SK-N-SH treated with all-trans-retinoic acid at 6 μM for 48 hours (cell line): ENCODE results near the gene NHS.

Experiments
- ATAC-seq: fragments of 200-7000 bp; cut with Tn5 transposase; 3 replicates; pipeline ENCODE4 v1.9.1; 2020; ENCODE audit warnings: mild to moderate bottlenecking, moderate library complexity
- ARNTL ChIP-seq: fragments of 450-650 bp; formaldehyde crosslinking; IDR thresholded peaks from 2 replicates; pipeline ENCODE4 v1.5.0; 2020; ENCODE audit warnings: low read depth, mild to moderate bottlenecking, moderate library complexity, borderline replicate concordance
- BACH2 ChIP-seq: fragments of 250-450 bp; sonication (Bioruptor Pico); IDR thresholded peaks from 2 replicates; pipeline ENCODE4 v1.9.0; 2021; ENCODE audit warnings: mild to moderate bottlenecking, borderline replicate concordance
- CSDC2 ChIP-seq: fragments of 250-450 bp; sonication (Bioruptor Pico); IDR thresholded peaks from 2 replicates; pipeline ENCODE4 v1.5.0; 2020; ENCODE audit warnings: mild to moderate bottlenecking, moderate library complexity
- CSRNP3 ChIP-seq: fragments of 250-450 bp; sonication (Bioruptor Pico); IDR thresholded peaks from 2 replicates; pipeline ENCODE4 v1.5.1; 2021; ENCODE audit warnings: mild to moderate bottlenecking, moderate library complexity
- ESRRG ChIP-seq: fragments of 250-450 bp; sonication (Bioruptor Pico); IDR thresholded peaks from 2 replicates; pipeline ENCODE4 v1.6.1; 2021; ENCODE audit warnings: mild to moderate bottlenecking
- GLIS3 ChIP-seq: fragments of 250-450 bp; sonication (Bioruptor Pico); IDR thresholded peaks from 2 replicates; pipeline ENCODE4 v1.5.0; 2020; ENCODE audit warnings: mild to moderate bottlenecking, moderate library complexity
- ISL1 ChIP-seq: fragments of 250-450 bp; sonication (Bioruptor Pico); IDR thresholded peaks from 2 replicates; pipeline ENCODE4 v2.1.2; 2022; ENCODE audit warnings: mild to moderate bottlenecking, moderate library complexity
- OSR1 ChIP-seq: fragments of 250-450 bp; sonication (Bioruptor Pico); IDR thresholded peaks from 2 replicates; pipeline ENCODE4 v1.8.0; 2022; ENCODE audit warnings: moderate library complexity, mild to moderate bottlenecking, inconsistent platforms
- POU6F1 ChIP-seq: fragments of 250-450 bp; sonication (Bioruptor Pico); IDR thresholded peaks from 2 replicates; pipeline ENCODE4 v1.8.0; 2021; ENCODE audit warnings: low read depth, mild to moderate bottlenecking, moderate library complexity, borderline replicate concordance
- PPARA ChIP-seq: fragments of 250-450 bp; sonication (Bioruptor Pico); IDR thresholded peaks from 2 replicates; pipeline ENCODE4 v1.5.0; 2020; ENCODE audit warnings: mild to moderate bottlenecking, borderline replicate concordance
- RARB ChIP-seq: fragments of 250-450 bp; sonication (Bioruptor Pico); IDR thresholded peaks from 2 replicates; pipeline ENCODE4 v1.8.0; 2021; ENCODE audit warnings: mild to moderate bottlenecking, moderate library complexity
- SNAI2 ChIP-seq: fragments of 250-450 bp; sonication (Bioruptor Pico); IDR thresholded peaks from 2 replicates; pipeline ENCODE4 v1.5.0; 2020; ENCODE audit warnings: mild to moderate bottlenecking, moderate library complexity
- TOX ChIP-seq: fragments of 250-450 bp; sonication (Bioruptor Pico); IDR thresholded peaks from 2 replicates; pipeline ENCODE4 v1.8.0; 2021; ENCODE audit warnings: mild to moderate bottlenecking, moderate library complexity, borderline replicate concordance
- TSHZ2 ChIP-seq: fragments of 250-450 bp; sonication (Bioruptor Pico); IDR thresholded peaks from 2 replicates; pipeline ENCODE4 v1.5.0; 2020; ENCODE audit warnings: mild to moderate bottlenecking, moderate library complexity
- ZFP3 ChIP-seq: fragments of 250-450 bp; sonication (Bioruptor Pico); IDR thresholded peaks from 2 replicates; pipeline ENCODE4 v1.5.0; 2020; ENCODE audit warnings: mild to moderate bottlenecking, moderate library complexity
- ZFP30 ChIP-seq: fragments of 450-650 bp; formaldehyde crosslinking; IDR thresholded peaks from 2 replicates; pipeline ENCODE4 v1.5.0; 2022; ENCODE audit warnings: mild to moderate bottlenecking, moderate library complexity
- ZNF565 ChIP-seq: fragments of 450-650 bp; formaldehyde crosslinking; conservative IDR thresholded peaks from 2 replicates; pipeline ENCODE4 v1.5.0; 2020; ENCODE audit warnings: low read depth, mild to moderate bottlenecking, moderate library complexity
- ZNF8 ChIP-seq: fragments of 450-650 bp; formaldehyde crosslinking; IDR thresholded peaks from 2 replicates; pipeline ENCODE4 v1.5.0; 2020; ENCODE audit warnings: mild to moderate bottlenecking, moderate library complexity
- TF ChIP-seq, protein P1 (sequence below): fragments of 250-450 bp; sonication (Bioruptor Pico); IDR thresholded peaks from 2 replicates; pipeline ENCODE4 v1.5.1; 2020; ENCODE audit warnings: low read depth, mild to moderate bottlenecking, moderate library complexity
- TF ChIP-seq, protein P2 (sequence below): fragments of 250-450 bp; sonication (Bioruptor Pico); IDR thresholded peaks from 2 replicates; pipeline ENCODE4 v1.8.0; 2020; ENCODE audit warnings: mild to moderate bottlenecking, moderate library complexity, borderline replicate concordance

Gene NHS

GRCh38 chrX:17535229-17535628 lies 160.2 kb downstream of the NHS start:
- ATAC-seq = peak; percentile 88
- TF ChIP-seq, protein P1, sequence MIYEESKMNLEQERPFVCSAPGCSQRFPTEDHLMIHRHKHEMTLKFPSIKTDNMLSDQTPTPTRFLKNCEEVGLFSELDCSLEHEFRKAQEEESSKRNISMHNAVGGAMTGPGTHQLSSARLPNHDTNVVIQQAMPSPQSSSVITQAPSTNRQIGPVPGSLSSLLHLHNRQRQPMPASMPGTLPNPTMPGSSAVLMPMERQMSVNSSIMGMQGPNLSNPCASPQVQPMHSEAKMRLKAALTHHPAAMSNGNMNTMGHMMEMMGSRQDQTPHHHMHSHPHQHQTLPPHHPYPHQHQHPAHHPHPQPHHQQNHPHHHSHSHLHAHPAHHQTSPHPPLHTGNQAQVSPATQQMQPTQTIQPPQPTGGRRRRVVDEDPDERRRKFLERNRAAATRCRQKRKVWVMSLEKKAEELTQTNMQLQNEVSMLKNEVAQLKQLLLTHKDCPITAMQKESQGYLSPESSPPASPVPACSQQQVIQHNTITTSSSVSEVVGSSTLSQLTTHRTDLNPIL (CRISPR knock-in tag) = no peak
- TF ChIP-seq RARB (CRISPR knock-in tag) (no peak), CSDC2 (CRISPR knock-in tag) (no peak), GLIS3 (CRISPR knock-in tag) (no peak), BACH2 (no peak), ZNF565 (CRISPR knock-in tag) (no peak), ISL1 (no peak), ZNF8 (CRISPR knock-in tag) (no peak), POU6F1 (CRISPR knock-in tag) (no peak), CSRNP3 (CRISPR knock-in tag) (no peak), ZFP3 (CRISPR knock-in tag) (no peak), PPARA (no peak), TSHZ2 (CRISPR knock-in tag) (no peak), OSR1 (CRISPR knock-in tag) (no peak), SNAI2 (CRISPR knock-in tag) (no peak)
- TF ChIP-seq, protein P2, sequence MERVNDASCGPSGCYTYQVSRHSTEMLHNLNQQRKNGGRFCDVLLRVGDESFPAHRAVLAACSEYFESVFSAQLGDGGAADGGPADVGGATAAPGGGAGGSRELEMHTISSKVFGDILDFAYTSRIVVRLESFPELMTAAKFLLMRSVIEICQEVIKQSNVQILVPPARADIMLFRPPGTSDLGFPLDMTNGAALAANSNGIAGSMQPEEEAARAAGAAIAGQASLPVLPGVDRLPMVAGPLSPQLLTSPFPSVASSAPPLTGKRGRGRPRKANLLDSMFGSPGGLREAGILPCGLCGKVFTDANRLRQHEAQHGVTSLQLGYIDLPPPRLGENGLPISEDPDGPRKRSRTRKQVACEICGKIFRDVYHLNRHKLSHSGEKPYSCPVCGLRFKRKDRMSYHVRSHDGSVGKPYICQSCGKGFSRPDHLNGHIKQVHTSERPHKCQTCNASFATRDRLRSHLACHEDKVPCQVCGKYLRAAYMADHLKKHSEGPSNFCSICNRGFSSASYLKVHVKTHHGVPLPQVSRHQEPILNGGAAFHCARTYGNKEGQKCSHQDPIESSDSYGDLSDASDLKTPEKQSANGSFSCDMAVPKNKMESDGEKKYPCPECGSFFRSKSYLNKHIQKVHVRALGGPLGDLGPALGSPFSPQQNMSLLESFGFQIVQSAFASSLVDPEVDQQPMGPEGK = no peak

- TF ChIP-seq ARNTL (CRISPR knock-in tag) = no peak
- TF ChIP-seq ESRRG = no peak
- TF ChIP-seq TOX = no peak
- TF ChIP-seq ZFP3 (CRISPR knock-in tag) = no peak
- no peak for TF ChIP-seq GLIS3 (CRISPR knock-in tag)
- TF ChIP-seq BACH2 = no peak
- TF ChIP-seq ZFP30 (CRISPR knock-in tag) = no peak
- TF ChIP-seq, protein P1 (CRISPR knock-in tag) = no peak
- no peak for TF ChIP-seq CSDC2 (CRISPR knock-in tag)
- ATAC-seq = no peak
Observed at GRCh38 chrX:17537723-17538243, 162.8 kb downstream of the NHS start.

DNA sequence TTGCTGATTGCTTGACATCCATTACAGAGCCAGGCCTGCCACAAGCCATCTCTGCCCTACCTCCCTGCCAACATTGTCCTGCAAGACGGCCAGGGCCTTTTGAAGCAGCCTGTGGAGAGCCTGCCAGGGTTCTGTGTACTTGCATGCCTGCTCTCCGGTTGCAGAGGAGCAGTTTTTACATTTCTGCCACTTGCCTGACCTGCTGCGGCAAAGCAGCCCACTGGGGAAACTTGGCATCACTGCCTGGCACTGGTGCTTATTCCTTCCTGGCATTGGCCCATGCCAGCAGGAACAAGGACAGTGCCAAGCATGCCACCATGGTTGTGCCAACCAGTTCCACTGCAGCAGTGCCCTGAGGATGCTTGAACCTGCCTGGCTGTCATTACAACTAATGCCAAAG lies 167.1 kb downstream of the NHS start:
- no peak for TF ChIP-seq BACH2
- no peak for TF ChIP-seq RARB (CRISPR knock-in tag)
- ATAC-seq = no peak
